Neuron (in vitro differentiated cells): ENCODE data around the gene JPH3.

ENCODE experiments used
- H2AFZ ChIP-seq: one replicate; pipeline ENCODE4 v1.6.1; 2013; ENCODE audit warnings: low read depth, mild to moderate bottlenecking, inconsistent platforms, low read length, moderate library complexity
- H3K27me3 ChIP-seq: one replicate; pipeline ENCODE4 v1.6.1; 2013; ENCODE audit warnings: low read length; ENCODE audit not compliant: insufficient read depth
- H3K36me3 ChIP-seq: one replicate; pipeline ENCODE4 v1.6.1; 2013; ENCODE audit warnings: low read length; ENCODE audit not compliant: insufficient read depth
- H3K4me1 ChIP-seq: one replicate; pipeline ENCODE4 v1.6.1; 2013; ENCODE audit warnings: low read length; ENCODE audit not compliant: insufficient read depth
- H3K4me3 ChIP-seq: 2 replicates; pipeline ENCODE4 v1.5.1; 2013; ENCODE audit warnings: mild to moderate bottlenecking, low read length, moderate library complexity
- H3K9me3 ChIP-seq: one replicate; pipeline ENCODE4 v1.6.1; 2013; ENCODE audit warnings: low read length

Gene JPH3

GRCh38 chr16:87628246-87628923, 26.1 kb downstream of the JPH3 start:
- Histone ChIP-seq H3K36me3 (no peaks in the 10 kb centered on the region), H3K9me3 (peaks cover 3% of the 10 kb centered on the region), H3K27me3 (peaks cover 5% of the 10 kb centered on the region), H2AFZ (no peak overlapping the region), H3K4me3 (no peak overlapping the region), H3K4me1 (no peaks in the 10 kb centered on the region)

GRCh38 chr16:87628940-87629339, 26.6 kb downstream of the JPH3 start:
- peaks cover 3% of the 10 kb centered on the region for H3K9me3 ChIP-seq
- H3K36me3 ChIP-seq, result no peaks in the 10 kb centered on the region
- peaks cover under 1% of the 10 kb centered on the region for H3K27me3 ChIP-seq
- no peak overlapping the region for H2AFZ ChIP-seq
- H3K4me3 ChIP-seq, result no peak overlapping the region
- H3K4me1 ChIP-seq, result no peaks in the 10 kb centered on the region

- Histone ChIP-seq H2AFZ (no peak overlapping the region), H3K9me3 (peaks cover 3% of the 10 kb centered on the region), H3K4me3 (no peak overlapping the region), H3K36me3 (no peaks in the 10 kb centered on the region), H3K27me3 (no peaks in the 10 kb centered on the region), H3K4me1 (no peaks in the 10 kb centered on the region)
These were observed 28.8 kb downstream of the JPH3 start for GRCh38 chr16:87631067-87631466.

- Histone ChIP-seq H3K4me3 (no peak overlapping the region), H3K4me1 (peaks cover 4% of the 10 kb centered on the region), H3K36me3 (no peaks in the 10 kb centered on the region), H3K9me3 (peaks cover 3% of the 10 kb centered on the region), H2AFZ (no peak overlapping the region), H3K27me3 (peaks cover 4% of the 10 kb centered on the region)
These were observed 32.1 kb downstream of the JPH3 start for GRCh38 chr16:87634411-87634810.

GRCh38 chr16:87635541-87636049, 33.3 kb downstream of the JPH3 start:
- Histone ChIP-seq H3K4me1 (peaks cover 4% of the 10 kb centered on the region), H3K4me3 (no peak overlapping the region), H3K27me3 (peaks cover 6% of the 10 kb centered on the region), H3K36me3 (no peaks in the 10 kb centered on the region), H2AFZ (no peak overlapping the region), H3K9me3 (no peaks in the 10 kb centered on the region)

- Histone ChIP-seq H3K9me3 (no peaks in the 10 kb centered on the region), H3K4me3 (no peak overlapping the region)
These were observed 33.9 kb downstream of the JPH3 start for GRCh38 chr16:87636050-87636684.

GRCh38 chr16:87636741-87637140, 34.4 kb downstream of the JPH3 start:
- Histone ChIP-seq H3K4me3 (no peak overlapping the region), H3K36me3 (no peaks in the 10 kb centered on the region)

More at GRCh38 chr16:87636050-87636684, 33.9 kb downstream of the JPH3 start:
- H3K4me1 ChIP-seq, result peaks cover 4% of the 10 kb centered on the region
- H3K27me3 ChIP-seq, result peaks cover 11% of the 10 kb centered on the region
- no peak overlapping the region for H2AFZ ChIP-seq
- no peaks in the 10 kb centered on the region for H3K36me3 ChIP-seq

GRCh38 chr16:87637357-87637756, 35.0 kb downstream of the JPH3 start:
- peaks cover 4% of the 10 kb centered on the region for H3K4me1 ChIP-seq
- no peak overlapping the region for H3K4me3 ChIP-seq
- no peaks in the 10 kb centered on the region for H3K36me3 ChIP-seq
- H2AFZ ChIP-seq, result no peak overlapping the region
- H3K27me3 ChIP-seq, result peaks cover 12% of the 10 kb centered on the region
- H3K9me3 ChIP-seq, result no peaks in the 10 kb centered on the region

More at GRCh38 chr16:87636741-87637140, 34.4 kb downstream of the JPH3 start:
- H3K9me3 ChIP-seq, result no peaks in the 10 kb centered on the region
- H2AFZ ChIP-seq, result no peak overlapping the region
- H3K27me3 ChIP-seq, result peaks cover 12% of the 10 kb centered on the region
- H3K4me1 ChIP-seq, result peaks cover 4% of the 10 kb centered on the region

GRCh38 chr16:87638736-87639135, 36.4 kb downstream of the JPH3 start:
- Histone ChIP-seq H3K4me1 (peaks cover 4% of the 10 kb centered on the region), H3K4me3 (no peak overlapping the region), H3K36me3 (no peaks in the 10 kb centered on the region), H2AFZ (no peak overlapping the region), H3K27me3 (peaks cover 12% of the 10 kb centered on the region), H3K9me3 (no peaks in the 10 kb centered on the region)

GRCh38 chr16:87641721-87642120, 39.4 kb downstream of the JPH3 start:
- Histone ChIP-seq H3K27me3 (peaks cover 12% of the 10 kb centered on the region), H3K36me3 (no peaks in the 10 kb centered on the region), H3K4me1 (peaks cover under 1% of the 10 kb centered on the region), H2AFZ (no peak overlapping the region), H3K9me3 (no peaks in the 10 kb centered on the region), H3K4me3 (no peak overlapping the region)

- no peak overlapping the region for H2AFZ ChIP-seq
- peaks cover 12% of the 10 kb centered on the region for H3K27me3 ChIP-seq
- no peaks in the 10 kb centered on the region for H3K9me3 ChIP-seq
- H3K4me3 ChIP-seq, result no peak overlapping the region
- H3K4me1 ChIP-seq, result no peaks in the 10 kb centered on the region
- H3K36me3 ChIP-seq, result no peaks in the 10 kb centered on the region
These were observed 40.2 kb downstream of the JPH3 start for GRCh38 chr16:87642491-87642890.

- Histone ChIP-seq H3K36me3 (no peaks in the 10 kb centered on the region), H3K27me3 (peaks cover 8% of the 10 kb centered on the region), H3K4me1 (no peaks in the 10 kb centered on the region), H3K4me3 (no peak overlapping the region), H2AFZ (no peak overlapping the region), H3K9me3 (no peaks in the 10 kb centered on the region)
These were observed 41.9 kb downstream of the JPH3 start for GRCh38 chr16:87644186-87644585.

- no peaks in the 10 kb centered on the region for H3K9me3 ChIP-seq
- H2AFZ ChIP-seq, result no peak overlapping the region
- no peaks in the 10 kb centered on the region for H3K36me3 ChIP-seq
- H3K27me3 ChIP-seq, result peaks cover 7% of the 10 kb centered on the region
- H3K4me3 ChIP-seq, result no peak overlapping the region
- H3K4me1 ChIP-seq, result no peaks in the 10 kb centered on the region
These were observed 42.3 kb downstream of the JPH3 start for GRCh38 chr16:87644596-87644995.
